A549 (cell line): ENCODE measurements around the gene UGT3A2. TPM values are rescaled to one million over a fixed set of nuclear protein-coding genes. Genes with fewer than 3 reads are reported as not detected.

Source experiments
- ATAC-seq, 2 experiments: fragments of 200-7000 bp in 1 of 2; fragments of >200 bp in 1 of 2; cut with Nextera tagmentation in 1 of 2; cut with Tn5 transposase in 1 of 2; 3 replicates each; pipeline versions ENCODE4 v1.8.0 to v1.9.1; 2018 to 2020; ENCODE audit warnings: mild to moderate bottlenecking in 1 of 2, moderate library complexity in 1 of 2
- CTCF ChIA-PET: fragments of 300-600 bp; sonication (Branson Sonifier 250); formaldehyde crosslinking; extraction: SDS; loops from one replicate; lab custom pipeline; 2021; ENCODE audit warnings: antibody characterized with exemption, inconsistent platforms; lab: Yijun Ruan, JAX
- POLR2A ChIA-PET: fragments of 350-600 bp; formaldehyde crosslinking; extraction: SDS; loops from one replicate; lab custom pipeline; 2021; ENCODE audit warnings: antibody characterized with exemption, inconsistent platforms; lab: Yijun Ruan, JAX
- DNase-seq, 2 experiments: peaks; one replicate each; pipeline versions ENCODE4 v3.0.0 to v3.0.0-alpha.2; 2011 to 2016; ENCODE audit warnings: low read depth in 1 of 2, low spot score in 1 of 2
- FAIRE-seq: peaks from 2 replicates; lab custom pipeline; 2011; peaks lifted over from hg19 to GRCh38; lab: Jason Lieb, UNC
- H3K27ac ChIP-seq, 2 experiments: fragments of >200 bp; sonication (Bioruptor Twin); formaldehyde crosslinking; 3 replicates each; pipeline ENCODE4 v1.5.1; 2016 to 2017
- H3K4me1 ChIP-seq: fragments of >200 bp; sonication (Bioruptor Twin); formaldehyde crosslinking; 3 replicates; pipeline ENCODE4 v1.6.1; 2016
- H3K4me2 ChIP-seq: fragments of >200 bp; sonication (Bioruptor Twin); formaldehyde crosslinking; 3 replicates; pipeline ENCODE4 v1.6.1; 2016
- H3K4me3 ChIP-seq: fragments of >200 bp; sonication (Bioruptor Twin); formaldehyde crosslinking; 3 replicates; pipeline ENCODE4 v1.5.1; 2016
- H3K9me3 ChIP-seq: fragments of >200 bp; sonication (Bioruptor Twin); formaldehyde crosslinking; 3 replicates; pipeline ENCODE4 v1.6.1; 2016
- FOSL2 ChIP-seq, 2 experiments: fragments of 450-650 bp in 1 of 2; fragments of >200 bp in 1 of 2; sonication (Bioruptor Twin) in 1 of 2; formaldehyde crosslinking; IDR thresholded peaks; 2 replicates each; pipeline versions ENCODE4 v1.5.0 to v1.6.1; 2016 to 2020; ENCODE audit warnings: mild to moderate bottlenecking in 1 of 2, moderate library complexity in 1 of 2
- FOXS1 ChIP-seq: fragments of 250-450 bp; sonication (Bioruptor Pico); IDR thresholded peaks from 2 replicates; pipeline ENCODE4 v1.5.0; 2020; ENCODE audit warnings: mild to moderate bottlenecking, moderate library complexity
- HOXB13 ChIP-seq: fragments of 250-450 bp; sonication (Bioruptor Pico); IDR thresholded peaks from 2 replicates; pipeline ENCODE4 v1.5.0; 2020; ENCODE audit warnings: low read depth, mild to moderate bottlenecking, moderate library complexity
- HOXB5 ChIP-seq: fragments of 250-450 bp; sonication (Bioruptor Pico); IDR thresholded peaks from 2 replicates; pipeline ENCODE4 v1.5.0; 2020; ENCODE audit warnings: mild to moderate bottlenecking, moderate library complexity
- MAFK ChIP-seq: fragments of 450-650 bp; IDR thresholded peaks from 2 replicates; pipeline ENCODE4 v1.6.1; 2014; ENCODE audit not compliant: partially characterized antibody
- MAZ ChIP-seq: fragments of 150-350 bp; IDR thresholded peaks from 2 replicates; pipeline ENCODE4 v1.6.1; 2014; ENCODE audit warnings: antibody characterized with exemption, low read depth, low read length, borderline replicate concordance
- NFE2L2 ChIP-seq: fragments of 150-350 bp; conservative IDR thresholded peaks from 2 replicates; pipeline ENCODE4 v1.6.1; 2014; ENCODE audit warnings: low read length
- NPAS2 ChIP-seq: fragments of 250-450 bp; sonication (Bioruptor Pico); IDR thresholded peaks from 2 replicates; pipeline ENCODE4 v1.8.0; 2022; ENCODE audit warnings: mild to moderate bottlenecking, moderate library complexity, borderline replicate concordance
- PHF8 ChIP-seq: fragments of 200-600 bp; sonication (generic); IDR thresholded peaks from 2 replicates; pipeline ENCODE4 v1.6.1; 2016; ENCODE audit warnings: low read depth, mild to moderate bottlenecking, antibody characterized with exemption, moderate library complexity, borderline replicate concordance
- RFX5 ChIP-seq: fragments of 450-650 bp; IDR thresholded peaks from 2 replicates; pipeline ENCODE4 v1.7.1; 2014; ENCODE audit warnings: antibody characterized with exemption, mild to moderate bottlenecking, moderate library complexity
- TFCP2L1 ChIP-seq: fragments of 250-450 bp; sonication (Bioruptor Pico); IDR thresholded peaks from 2 replicates; pipeline ENCODE4 v1.5.0; 2021; ENCODE audit warnings: mild to moderate bottlenecking
- ZNF302 ChIP-seq: fragments of 250-450 bp; sonication (Bioruptor Pico); IDR thresholded peaks from 2 replicates; pipeline ENCODE4 v1.9.0; 2021; ENCODE audit warnings: inconsistent platforms, mild to moderate bottlenecking, moderate library complexity
- ZSCAN20 ChIP-seq: fragments of 250-450 bp; sonication (Bioruptor Pico); IDR thresholded peaks from 2 replicates; pipeline ENCODE4 v1.8.0; 2022; ENCODE audit warnings: mild to moderate bottlenecking, moderate library complexity
- WGBS: methylation state at CpG from one replicate; pipeline ENCODE4 v1.1.6; 2017; ENCODE audit errors: missing lambda C conversion rate; 5-methylcytosine and 5-hydroxymethylcytosine counted together
- polyA plus RNA-seq, 4 experiments: library from polyadenylated mRNA; depleted of rRNA in 3 of 4; stranded (reverse); fragments of >200 nt; fragmentation: RNase III in 1 of 4; extraction: RNeasy Plus Mini Kit Qiagen cat#74134 plus additional on column Dnase treatment in 1 of 4; gene quantifications; 2 replicates in 3 of 4; 3 replicates in 1 of 4; pipeline ENCODE4 v1.2.3, GENCODE V29; 2011 to 2017
- TF ChIP-seq, protein P1 (sequence below): fragments of 250-450 bp; sonication (Bioruptor Pico); IDR thresholded peaks from 2 replicates; pipeline ENCODE4 v1.5.0; 2020; ENCODE audit warnings: low read depth, mild to moderate bottlenecking, moderate library complexity
- TF ChIP-seq, protein P2 (sequence below): fragments of >200 bp; sonication (Bioruptor Twin); formaldehyde crosslinking; IDR thresholded peaks from 2 replicates; pipeline ENCODE4 v1.6.1; 2016
- TF ChIP-seq, protein P3 (sequence below): fragments of 200-600 bp; sonication (generic); IDR thresholded peaks from 2 replicates; pipeline ENCODE4 v1.6.1; 2016; ENCODE audit warnings: antibody characterized with exemption, mild to moderate bottlenecking, moderate library complexity
- TF ChIP-seq, protein P4 (sequence below): fragments of 250-450 bp; sonication (Bioruptor Pico); IDR thresholded peaks from 2 replicates; pipeline ENCODE4 v1.5.0; 2021; ENCODE audit warnings: mild to moderate bottlenecking, moderate library complexity, borderline replicate concordance
- TF ChIP-seq, protein P5 (sequence below): fragments of 450-650 bp; IDR thresholded peaks from 2 replicates; pipeline ENCODE4 v1.6.1; 2014; ENCODE audit warnings: antibody characterized with exemption
- TF ChIP-seq, protein P6 (sequence below): IDR thresholded peaks from 2 replicates; pipeline ENCODE4 v1.6.1; 2012

The UGT3A2 gene
- polyA plus RNA-seq, 2 of the 4 experiments (the other 2 are of a cell fraction) = not detected

DNA sequence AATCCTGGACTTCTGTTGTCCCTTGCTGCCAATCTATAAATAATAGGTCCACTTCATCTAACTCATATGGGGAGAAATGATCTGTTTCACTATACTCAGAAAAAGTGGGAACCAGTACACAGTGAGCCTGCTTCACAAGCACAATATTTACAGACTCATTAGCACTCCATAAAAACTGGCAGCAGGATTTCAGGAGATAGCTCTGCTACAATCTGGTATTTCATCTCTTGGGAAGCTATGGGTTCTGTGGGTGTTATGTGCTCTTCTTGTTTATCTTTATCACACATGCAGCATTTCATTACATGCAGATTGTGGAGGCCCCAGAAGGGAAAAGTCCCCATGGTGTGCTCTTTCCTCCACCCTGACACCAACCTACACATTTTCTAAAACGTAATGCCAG is 33.2 kb downstream of the UGT3A2 start:
- no peak for DNase-seq
- FAIRE-seq = no peak
- 3% methylated on average over 1 of the region's 1 CpG for WGBS
- H3K4me2 ChIP-seq = no peak overlapping the region
- H3K4me1 ChIP-seq = no peaks in the 10 kb centered on the region
- no peak for ATAC-seq
- no peaks in the 10 kb centered on the region for H3K9me3 ChIP-seq
- H3K27ac ChIP-seq = no peak overlapping the region
- no peak for TF ChIP-seq HOXB5
- TF ChIP-seq TFCP2L1 (CRISPR knock-in tag) = no peak
- TF ChIP-seq, protein P1, sequence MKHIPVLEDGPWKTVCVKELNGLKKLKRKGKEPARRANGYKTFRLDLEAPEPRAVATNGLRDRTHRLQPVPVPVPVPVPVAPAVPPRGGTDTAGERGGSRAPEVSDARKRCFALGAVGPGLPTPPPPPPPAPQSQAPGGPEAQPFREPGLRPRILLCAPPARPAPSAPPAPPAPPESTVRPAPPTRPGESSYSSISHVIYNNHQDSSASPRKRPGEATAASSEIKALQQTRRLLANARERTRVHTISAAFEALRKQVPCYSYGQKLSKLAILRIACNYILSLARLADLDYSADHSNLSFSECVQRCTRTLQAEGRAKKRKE (CRISPR knock-in tag) = no peak
- TF ChIP-seq, protein P2, sequence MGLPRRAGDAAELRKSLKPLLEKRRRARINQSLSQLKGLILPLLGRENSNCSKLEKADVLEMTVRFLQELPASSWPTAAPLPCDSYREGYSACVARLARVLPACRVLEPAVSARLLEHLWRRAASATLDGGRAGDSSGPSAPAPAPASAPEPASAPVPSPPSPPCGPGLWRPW = no peak
- TF ChIP-seq NFE2L2 = no peak
- TF ChIP-seq, protein P3, sequence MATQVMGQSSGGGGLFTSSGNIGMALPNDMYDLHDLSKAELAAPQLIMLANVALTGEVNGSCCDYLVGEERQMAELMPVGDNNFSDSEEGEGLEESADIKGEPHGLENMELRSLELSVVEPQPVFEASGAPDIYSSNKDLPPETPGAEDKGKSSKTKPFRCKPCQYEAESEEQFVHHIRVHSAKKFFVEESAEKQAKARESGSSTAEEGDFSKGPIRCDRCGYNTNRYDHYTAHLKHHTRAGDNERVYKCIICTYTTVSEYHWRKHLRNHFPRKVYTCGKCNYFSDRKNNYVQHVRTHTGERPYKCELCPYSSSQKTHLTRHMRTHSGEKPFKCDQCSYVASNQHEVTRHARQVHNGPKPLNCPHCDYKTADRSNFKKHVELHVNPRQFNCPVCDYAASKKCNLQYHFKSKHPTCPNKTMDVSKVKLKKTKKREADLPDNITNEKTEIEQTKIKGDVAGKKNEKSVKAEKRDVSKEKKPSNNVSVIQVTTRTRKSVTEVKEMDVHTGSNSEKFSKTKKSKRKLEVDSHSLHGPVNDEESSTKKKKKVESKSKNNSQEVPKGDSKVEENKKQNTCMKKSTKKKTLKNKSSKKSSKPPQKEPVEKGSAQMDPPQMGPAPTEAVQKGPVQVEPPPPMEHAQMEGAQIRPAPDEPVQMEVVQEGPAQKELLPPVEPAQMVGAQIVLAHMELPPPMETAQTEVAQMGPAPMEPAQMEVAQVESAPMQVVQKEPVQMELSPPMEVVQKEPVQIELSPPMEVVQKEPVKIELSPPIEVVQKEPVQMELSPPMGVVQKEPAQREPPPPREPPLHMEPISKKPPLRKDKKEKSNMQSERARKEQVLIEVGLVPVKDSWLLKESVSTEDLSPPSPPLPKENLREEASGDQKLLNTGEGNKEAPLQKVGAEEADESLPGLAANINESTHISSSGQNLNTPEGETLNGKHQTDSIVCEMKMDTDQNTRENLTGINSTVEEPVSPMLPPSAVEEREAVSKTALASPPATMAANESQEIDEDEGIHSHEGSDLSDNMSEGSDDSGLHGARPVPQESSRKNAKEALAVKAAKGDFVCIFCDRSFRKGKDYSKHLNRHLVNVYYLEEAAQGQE = no peak
- TF ChIP-seq, protein P4, sequence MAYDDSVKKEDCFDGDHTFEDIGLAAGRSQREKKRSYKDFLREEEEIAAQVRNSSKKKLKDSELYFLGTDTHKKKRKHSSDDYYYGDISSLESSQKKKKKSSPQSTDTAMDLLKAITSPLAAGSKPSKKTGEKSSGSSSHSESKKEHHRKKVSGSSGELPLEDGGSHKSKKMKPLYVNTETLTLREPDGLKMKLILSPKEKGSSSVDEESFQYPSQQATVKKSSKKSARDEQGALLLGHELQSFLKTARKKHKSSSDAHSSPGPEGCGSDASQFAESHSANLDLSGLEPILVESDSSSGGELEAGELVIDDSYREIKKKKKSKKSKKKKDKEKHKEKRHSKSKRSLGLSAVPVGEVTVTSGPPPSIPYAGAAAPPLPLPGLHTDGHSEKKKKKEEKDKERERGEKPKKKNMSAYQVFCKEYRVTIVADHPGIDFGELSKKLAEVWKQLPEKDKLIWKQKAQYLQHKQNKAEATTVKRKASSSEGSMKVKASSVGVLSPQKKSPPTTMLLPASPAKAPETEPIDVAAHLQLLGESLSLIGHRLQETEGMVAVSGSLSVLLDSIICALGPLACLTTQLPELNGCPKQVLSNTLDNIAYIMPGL (CRISPR knock-in tag) = no peak
- TF ChIP-seq, protein P5, sequence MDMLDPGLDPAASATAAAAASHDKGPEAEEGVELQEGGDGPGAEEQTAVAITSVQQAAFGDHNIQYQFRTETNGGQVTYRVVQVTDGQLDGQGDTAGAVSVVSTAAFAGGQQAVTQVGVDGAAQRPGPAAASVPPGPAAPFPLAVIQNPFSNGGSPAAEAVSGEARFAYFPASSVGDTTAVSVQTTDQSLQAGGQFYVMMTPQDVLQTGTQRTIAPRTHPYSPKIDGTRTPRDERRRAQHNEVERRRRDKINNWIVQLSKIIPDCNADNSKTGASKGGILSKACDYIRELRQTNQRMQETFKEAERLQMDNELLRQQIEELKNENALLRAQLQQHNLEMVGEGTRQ = no peak
- no peak for TF ChIP-seq FOSL2 (IDR thresholded peaks at IDR 0.05)
- TF ChIP-seq FOSL2 (CRISPR knock-in tag; IDR thresholded peaks at IDR 0.05) = no peak
- no peak for TF ChIP-seq FOXS1 (CRISPR knock-in tag)
- no peak for TF ChIP-seq ZSCAN20 (CRISPR knock-in tag)
- TF ChIP-seq MAZ = no peak
- no peak for TF ChIP-seq RFX5
- no peak for TF ChIP-seq NPAS2 (CRISPR knock-in tag)
- TF ChIP-seq ZNF302 = no peak
- TF ChIP-seq PHF8 = no peak
- TF ChIP-seq, protein P6, sequence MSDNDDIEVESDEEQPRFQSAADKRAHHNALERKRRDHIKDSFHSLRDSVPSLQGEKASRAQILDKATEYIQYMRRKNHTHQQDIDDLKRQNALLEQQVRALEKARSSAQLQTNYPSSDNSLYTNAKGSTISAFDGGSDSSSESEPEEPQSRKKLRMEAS = no peak
- TF ChIP-seq HOXB13 = no peak
- CTCF ChIA-PET = interaction anchor here (0.7 to 1.5 kb wide), 2 partner anchors 27 to 46 kb away, joined by 3 read pairs; no protein-coding TSS in a partner anchor
- no peak overlapping the region for H3K4me3 ChIP-seq
- POLR2A ChIA-PET = no interaction called here

DNA sequence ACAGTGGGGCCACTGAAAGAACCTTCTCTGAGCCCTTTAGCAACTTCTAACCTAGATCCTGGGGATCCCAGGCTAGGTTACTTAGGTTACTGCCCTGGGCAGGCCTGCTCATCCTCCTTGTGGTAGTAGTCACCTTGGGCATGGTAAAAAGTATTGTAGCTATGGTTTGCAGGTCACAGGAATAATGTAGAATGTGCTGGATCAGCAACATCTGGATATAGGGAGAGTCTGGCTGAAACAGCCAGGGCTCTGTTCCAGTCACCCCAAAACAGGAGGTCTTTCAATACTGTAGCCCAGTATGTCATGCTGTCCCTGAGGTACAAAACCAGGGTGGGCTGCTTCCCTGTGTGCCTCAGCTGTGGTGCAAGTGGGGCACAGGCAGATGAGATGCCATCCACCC is 33.6 kb downstream of the UGT3A2 start:
- FAIRE-seq = no peak
- TF ChIP-seq MAFK (peak; percentile 67), FOXS1 (CRISPR knock-in tag) (no peak)
- no peak overlapping the region for H3K4me3 ChIP-seq
- POLR2A ChIA-PET = no interaction called here
- no peak for ATAC-seq
- H3K4me2 ChIP-seq = no peak overlapping the region
- no peaks in the 10 kb centered on the region for H3K4me1 ChIP-seq
- H3K9me3 ChIP-seq = no peaks in the 10 kb centered on the region
- H3K27ac ChIP-seq = no peak overlapping the region
- CTCF ChIA-PET = interaction anchor here (0.7 kb wide), 1 partner anchor 46 kb away, joined by 3 read pairs; no protein-coding TSS in a partner anchor
- no peak for DNase-seq
